ENCODE results near the gene C16orf92.

GRCh38 chr16:29999605-30000004 is 23.4 kb upstream of the C16orf92 start:
- no peak for TF ChIP-seq CTCF (conservative IDR thresholded peaks at IDR 0.05 in 1 of 2, IDR thresholded peaks at IDR 0.05 in 1 of 2; ENCODE audit: extremely low read depth in 1 of 2, insufficient read depth in 1 of 2, low read depth in 1 of 2, low read length in 2 of 2)
- TF ChIP-seq EZH2 (IDR thresholded peaks at IDR 0.05; ENCODE audit: borderline replicate concordance, low read length), result no peak
